Type B pancreatic cell (in vitro differentiated cells): Measurements from ENCODE around the gene TCFL5. TPM values are rescaled to one million over a fixed set of nuclear protein-coding genes. Genes with fewer than 3 reads are reported as not detected.

ENCODE experiments used
- DNase-seq: peaks from one replicate; pipeline ENCODE4 v3.0.0; 2021; ENCODE audit warnings: mixed read lengths; ENCODE audit not compliant: unreplicated experiment; ENCODE audit errors: extremely low spot score
- H3K27ac Mint-ChIP-seq: 2 replicates; pipeline ENCODE4 v1.8.0; 2021; ENCODE audit warnings: mild to moderate bottlenecking, mixed read lengths
- H3K27me3 Mint-ChIP-seq: 2 replicates; pipeline ENCODE4 v1.8.0; 2021; ENCODE audit warnings: mixed read lengths
- H3K36me3 Mint-ChIP-seq: 2 replicates; pipeline ENCODE4 v1.8.0; 2021; ENCODE audit warnings: mixed read lengths
- H3K4me1 Mint-ChIP-seq: one replicate; pipeline ENCODE4 v1.8.0; 2021; ENCODE audit warnings: mixed read lengths; ENCODE audit not compliant: unreplicated experiment
- H3K4me3 Mint-ChIP-seq: 2 replicates; pipeline ENCODE4 v1.8.0; 2021; ENCODE audit warnings: mild to moderate bottlenecking, mixed read lengths
- H3K9me3 Mint-ChIP-seq: 2 replicates; pipeline ENCODE4 v1.8.0; 2021; ENCODE audit warnings: mixed read lengths
- total RNA-seq: library from RNA; stranded (reverse); gene quantifications from 2 replicates; pipeline ENCODE4 v1.2.1, GENCODE V29; 2021; ENCODE audit warnings: low replicate concordance
- TF ChIP-seq, protein P1 (sequence below): fragments of 200-600 bp; sonication (generic); conservative IDR thresholded peaks from 2 replicates; pipeline ENCODE4 v1.5.0; 2021; ENCODE audit warnings: antibody characterized with exemption, mild to moderate bottlenecking

Gene TCFL5
- total RNA-seq, 1 donor from 2014 or later: 11.8 TPM

- TF ChIP-seq, protein P1, sequence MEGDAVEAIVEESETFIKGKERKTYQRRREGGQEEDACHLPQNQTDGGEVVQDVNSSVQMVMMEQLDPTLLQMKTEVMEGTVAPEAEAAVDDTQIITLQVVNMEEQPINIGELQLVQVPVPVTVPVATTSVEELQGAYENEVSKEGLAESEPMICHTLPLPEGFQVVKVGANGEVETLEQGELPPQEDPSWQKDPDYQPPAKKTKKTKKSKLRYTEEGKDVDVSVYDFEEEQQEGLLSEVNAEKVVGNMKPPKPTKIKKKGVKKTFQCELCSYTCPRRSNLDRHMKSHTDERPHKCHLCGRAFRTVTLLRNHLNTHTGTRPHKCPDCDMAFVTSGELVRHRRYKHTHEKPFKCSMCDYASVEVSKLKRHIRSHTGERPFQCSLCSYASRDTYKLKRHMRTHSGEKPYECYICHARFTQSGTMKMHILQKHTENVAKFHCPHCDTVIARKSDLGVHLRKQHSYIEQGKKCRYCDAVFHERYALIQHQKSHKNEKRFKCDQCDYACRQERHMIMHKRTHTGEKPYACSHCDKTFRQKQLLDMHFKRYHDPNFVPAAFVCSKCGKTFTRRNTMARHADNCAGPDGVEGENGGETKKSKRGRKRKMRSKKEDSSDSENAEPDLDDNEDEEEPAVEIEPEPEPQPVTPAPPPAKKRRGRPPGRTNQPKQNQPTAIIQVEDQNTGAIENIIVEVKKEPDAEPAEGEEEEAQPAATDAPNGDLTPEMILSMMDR: peak; percentile 30
- Mint-ChIP-seq H3K27me3 (no peaks in the 10 kb centered on the region), H3K4me1 (peaks cover 12% of the 10 kb centered on the region), H3K4me3 (no peak overlapping the region), H3K9me3 (no peaks in the 10 kb centered on the region), H3K36me3 (peaks cover 10% of the 10 kb centered on the region), H3K27ac (no peak overlapping the region)
- DNase-seq: no peak
These were observed 32.1 kb upstream of the TCFL5 start for GRCh38 chr20:62893700-62894099.

DNA sequence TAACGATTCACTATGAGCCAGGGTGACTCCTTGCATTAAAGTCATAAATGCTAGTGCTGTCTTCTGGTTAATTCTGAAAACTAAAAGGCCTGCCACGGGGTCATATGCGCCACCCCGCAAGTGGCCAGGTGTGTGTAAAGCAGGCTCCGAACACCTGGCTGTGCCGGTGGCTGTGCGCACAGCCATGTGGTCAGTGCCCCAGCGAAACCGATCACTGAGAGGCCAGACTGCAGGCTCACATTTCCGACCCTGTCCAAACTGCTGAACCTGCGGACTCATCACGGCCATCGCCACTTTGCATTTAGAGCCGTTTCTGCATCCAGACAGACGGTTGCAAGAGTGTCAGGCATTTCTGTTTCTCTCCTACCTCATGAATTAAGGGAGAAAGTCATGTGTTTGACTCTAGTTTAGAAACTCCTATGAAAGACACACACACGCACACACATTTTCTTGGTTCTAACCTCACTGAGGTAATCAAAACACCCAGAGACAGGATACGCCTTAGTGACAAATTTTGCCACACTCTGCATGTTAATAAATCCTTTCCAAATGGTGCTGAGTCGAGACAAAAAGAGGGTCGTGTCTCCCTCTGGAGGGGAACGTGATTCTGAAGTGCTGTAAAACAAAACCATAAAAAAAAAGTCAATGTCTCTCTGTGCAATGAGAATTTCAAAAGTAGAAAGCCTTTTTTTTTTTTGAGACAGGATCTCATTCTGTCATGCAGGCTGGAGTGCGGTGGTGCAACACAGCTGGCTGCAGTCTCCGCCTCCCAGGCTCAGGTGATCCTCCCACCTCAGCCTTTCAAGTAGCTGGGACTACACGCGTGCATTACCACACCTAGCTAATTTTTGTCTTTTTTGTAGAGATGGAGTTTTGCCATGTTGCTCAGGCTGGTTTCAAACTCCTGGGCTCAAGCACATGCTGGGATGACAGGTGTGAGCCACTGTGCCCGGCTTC is 31.0 kb upstream of the TCFL5 start:
- TF ChIP-seq, protein P1: no peak
- H3K4me3 Mint-ChIP-seq: no peak overlapping the region
- H3K27ac Mint-ChIP-seq: no peak overlapping the region
- H3K4me1 Mint-ChIP-seq: peaks cover 3% of the 10 kb centered on the region
- no peak for DNase-seq
- no peaks in the 10 kb centered on the region for H3K9me3 Mint-ChIP-seq
- H3K36me3 Mint-ChIP-seq: peaks cover 10% of the 10 kb centered on the region
- no peaks in the 10 kb centered on the region for H3K27me3 Mint-ChIP-seq

GRCh38 chr20:62891111-62891510 is 29.5 kb upstream of the TCFL5 start:
- Mint-ChIP-seq H3K27ac (no peak overlapping the region), H3K27me3 (no peaks in the 10 kb centered on the region), H3K9me3 (no peaks in the 10 kb centered on the region), H3K36me3 (peaks cover 17% of the 10 kb centered on the region), H3K4me1 (peaks cover 5% of the 10 kb centered on the region), H3K4me3 (no peak overlapping the region)
- no peak for DNase-seq
- TF ChIP-seq, protein P1: no peak

GRCh38 chr20:62890444-62890843 is 28.8 kb upstream of the TCFL5 start:
- H3K4me1 Mint-ChIP-seq: peaks cover 5% of the 10 kb centered on the region
- H3K4me3 Mint-ChIP-seq: no peak overlapping the region
- TF ChIP-seq, protein P1: no peak
- no peaks in the 10 kb centered on the region for H3K27me3 Mint-ChIP-seq
- H3K27ac Mint-ChIP-seq: no peak overlapping the region
- no peak for DNase-seq
- H3K9me3 Mint-ChIP-seq: no peaks in the 10 kb centered on the region
- H3K36me3 Mint-ChIP-seq: peaks cover 17% of the 10 kb centered on the region

- H3K9me3 Mint-ChIP-seq: no peaks in the 10 kb centered on the region
- H3K36me3 Mint-ChIP-seq: peaks cover 13% of the 10 kb centered on the region
- no peak overlapping the region for H3K4me3 Mint-ChIP-seq
- no peak overlapping the region for H3K27ac Mint-ChIP-seq
- DNase-seq: no peak
- H3K27me3 Mint-ChIP-seq: no peaks in the 10 kb centered on the region
- H3K4me1 Mint-ChIP-seq: peaks cover 5% of the 10 kb centered on the region
- TF ChIP-seq, protein P1: no peak
These were observed 28.2 kb upstream of the TCFL5 start for GRCh38 chr20:62889871-62890270.
